ENCODE results near the gene LST1.

Gene LST1

DNA sequence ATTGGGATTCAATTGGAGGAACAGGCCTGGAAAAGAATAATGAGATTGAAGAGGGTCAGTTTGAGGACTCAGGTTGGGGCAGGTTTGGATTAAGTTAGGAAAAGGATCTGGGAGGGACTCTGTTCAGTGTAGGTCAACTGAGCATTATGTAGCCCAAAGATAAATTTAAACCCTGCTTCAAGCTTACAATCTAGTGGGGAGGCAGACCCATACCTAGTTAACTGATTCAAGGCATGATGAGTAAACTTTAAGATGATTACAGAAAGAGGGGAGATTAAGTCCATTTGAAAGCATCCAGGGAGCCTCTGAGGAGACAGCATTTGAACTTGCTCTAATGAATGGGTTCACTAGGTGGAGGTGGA lies 25.4 kb upstream of the LST1 start:
- no peak for DNase-seq

DNA sequence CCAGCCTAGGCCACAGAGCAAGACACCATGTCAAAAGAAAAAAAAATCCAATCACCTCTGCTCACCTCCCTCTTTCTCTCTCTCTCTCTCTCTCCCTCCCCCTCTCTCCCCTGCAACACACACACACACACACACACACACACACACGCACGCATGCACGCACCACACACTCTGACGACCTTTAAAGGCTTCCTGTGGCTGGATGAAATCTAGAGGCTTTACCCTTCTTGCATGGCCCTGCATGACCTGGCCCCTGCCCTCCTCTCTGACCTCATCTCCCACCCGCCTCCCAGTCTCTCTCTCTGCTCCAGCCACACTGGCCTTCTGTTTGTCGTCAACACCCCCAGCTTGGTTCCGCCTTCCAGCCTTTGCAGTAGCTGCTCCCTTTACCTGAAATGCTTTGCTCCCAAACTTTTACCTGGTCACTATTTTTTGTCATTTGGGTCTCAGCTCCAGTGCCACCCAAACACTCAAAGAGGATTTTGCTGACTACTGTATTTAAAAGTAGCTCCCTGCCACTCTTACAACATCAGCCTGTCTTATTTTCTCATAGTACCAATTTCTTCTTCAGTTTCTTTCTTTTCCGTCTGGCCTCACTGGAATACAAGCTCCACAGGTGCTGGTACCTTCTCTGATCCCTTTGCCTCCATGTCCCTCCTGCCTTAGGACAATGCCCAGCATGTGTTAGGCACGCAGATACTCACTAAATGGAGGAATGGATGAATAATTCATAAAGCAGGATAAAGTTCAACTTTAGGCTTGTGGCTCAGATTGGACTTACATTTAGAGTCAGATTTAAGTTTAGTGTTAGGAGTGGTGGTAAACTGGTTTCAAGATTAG lies 18.3 kb upstream of the LST1 start:
- no peak for DNase-seq

GRCh38 chr6:31568537-31568961 lies 17.5 kb upstream of the LST1 start:
- DNase-seq, result no peak

DNA sequence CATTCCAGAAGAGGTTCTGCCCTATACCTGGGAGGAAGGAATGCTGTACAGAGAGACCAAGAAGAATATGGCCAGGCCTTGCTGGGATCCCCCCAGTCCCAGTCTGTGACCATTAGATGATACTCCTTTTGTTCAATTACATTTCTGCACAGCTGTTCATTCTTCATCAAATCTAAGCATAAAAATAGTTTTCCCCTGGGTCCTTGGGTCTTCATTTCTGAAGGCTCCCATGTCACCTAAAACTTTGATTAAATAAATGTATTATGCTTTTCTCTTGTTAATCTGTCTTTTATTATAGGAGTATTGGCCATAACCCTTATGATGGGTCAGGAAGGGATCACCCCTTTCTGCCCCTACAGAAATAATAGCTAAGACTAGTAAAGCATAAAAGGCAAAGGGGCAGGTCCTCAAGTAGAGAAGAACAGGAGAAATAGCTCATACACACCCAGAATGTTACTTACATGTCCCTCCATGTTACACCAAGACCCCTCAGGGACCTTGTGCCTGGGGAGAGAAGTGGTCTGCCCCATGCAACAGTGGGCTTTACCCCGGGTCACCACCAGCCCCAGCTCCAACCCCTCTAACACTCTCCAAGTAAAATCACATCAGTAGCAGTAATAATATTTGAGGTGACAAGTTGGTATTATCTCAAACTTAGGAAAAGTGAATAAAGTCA lies 16.1 kb upstream of the LST1 start:
- DNase-seq, result no peak

GRCh38 chr6:31572041-31572911 lies 13.8 kb upstream of the LST1 start, which contains the start of gene LTA:
Gene LTA, plus strand, starts transcription at chr6:31572289. Its CDS starts 454 bp downstream, at chr6:31572743.
- peak; percentile 71 for DNase-seq

DNA sequence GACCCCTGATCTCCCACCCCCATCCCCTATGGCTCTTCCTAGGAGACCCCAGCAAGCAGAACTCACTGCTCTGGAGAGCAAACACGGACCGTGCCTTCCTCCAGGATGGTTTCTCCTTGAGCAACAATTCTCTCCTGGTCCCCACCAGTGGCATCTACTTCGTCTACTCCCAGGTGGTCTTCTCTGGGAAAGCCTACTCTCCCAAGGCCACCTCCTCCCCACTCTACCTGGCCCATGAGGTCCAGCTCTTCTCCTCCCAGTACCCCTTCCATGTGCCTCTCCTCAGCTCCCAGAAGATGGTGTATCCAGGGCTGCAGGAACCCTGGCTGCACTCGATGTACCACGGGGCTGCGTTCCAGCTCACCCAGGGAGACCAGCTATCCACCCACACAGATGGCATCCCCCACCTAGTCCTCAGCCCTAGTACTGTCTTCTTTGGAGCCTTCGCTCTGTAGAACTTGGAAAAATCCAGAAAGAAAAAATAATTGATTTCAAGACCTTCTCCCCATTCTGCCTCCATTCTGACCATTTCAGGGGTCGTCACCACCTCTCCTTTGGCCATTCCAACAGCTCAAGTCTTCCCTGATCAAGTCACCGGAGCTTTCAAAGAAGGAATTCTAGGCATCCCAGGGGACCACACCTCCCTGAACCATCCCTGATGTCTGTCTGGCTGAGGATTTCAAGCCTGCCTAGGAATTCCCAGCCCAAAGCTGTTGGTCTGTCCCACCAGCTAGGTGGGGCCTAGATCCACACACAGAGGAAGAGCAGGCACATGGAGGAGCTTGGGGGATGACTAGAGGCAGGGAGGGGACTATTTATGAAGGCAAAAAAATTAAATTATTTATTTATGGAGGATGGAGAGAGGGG lies 12.6 kb upstream of the LST1 start:
- DNase-seq, result no peak

DNA sequence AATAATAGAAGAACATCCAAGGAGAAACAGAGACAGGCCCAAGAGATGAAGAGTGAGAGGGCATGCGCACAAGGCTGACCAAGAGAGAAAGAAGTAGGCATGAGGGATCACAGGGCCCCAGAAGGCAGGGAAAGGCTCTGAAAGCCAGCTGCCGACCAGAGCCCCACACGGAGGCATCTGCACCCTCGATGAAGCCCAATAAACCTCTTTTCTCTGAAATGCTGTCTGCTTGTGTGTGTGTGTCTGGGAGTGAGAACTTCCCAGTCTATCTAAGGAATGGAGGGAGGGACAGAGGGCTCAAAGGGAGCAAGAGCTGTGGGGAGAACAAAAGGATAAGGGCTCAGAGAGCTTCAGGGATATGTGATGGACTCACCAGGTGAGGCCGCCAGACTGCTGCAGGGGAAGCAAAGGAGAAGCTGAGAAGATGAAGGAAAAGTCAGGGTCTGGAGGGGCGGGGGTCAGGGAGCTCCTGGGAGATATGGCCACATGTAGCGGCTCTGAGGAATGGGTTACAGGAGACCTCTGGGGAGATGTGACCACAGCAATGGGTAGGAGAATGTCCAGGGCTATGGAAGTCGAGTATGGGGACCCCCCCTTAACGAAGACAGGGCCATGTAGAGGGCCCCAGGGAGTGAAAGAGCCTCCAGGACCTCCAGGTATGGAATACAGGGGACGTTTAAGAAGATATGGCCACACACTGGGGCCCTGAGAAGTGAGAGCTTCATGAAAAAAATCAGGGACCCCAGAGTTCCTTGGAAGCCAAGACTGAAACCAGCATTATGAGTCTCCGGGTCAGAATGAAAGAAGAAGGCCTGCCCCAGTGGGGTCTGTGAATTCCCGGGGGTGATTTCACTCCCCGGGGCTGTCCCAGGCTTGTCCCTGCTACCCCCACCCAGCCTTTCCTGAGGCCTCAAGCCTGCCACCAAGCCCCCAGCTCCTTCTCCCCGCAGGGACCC lies 11.7 kb upstream of the LST1 start:
- no peak for DNase-seq

DNA sequence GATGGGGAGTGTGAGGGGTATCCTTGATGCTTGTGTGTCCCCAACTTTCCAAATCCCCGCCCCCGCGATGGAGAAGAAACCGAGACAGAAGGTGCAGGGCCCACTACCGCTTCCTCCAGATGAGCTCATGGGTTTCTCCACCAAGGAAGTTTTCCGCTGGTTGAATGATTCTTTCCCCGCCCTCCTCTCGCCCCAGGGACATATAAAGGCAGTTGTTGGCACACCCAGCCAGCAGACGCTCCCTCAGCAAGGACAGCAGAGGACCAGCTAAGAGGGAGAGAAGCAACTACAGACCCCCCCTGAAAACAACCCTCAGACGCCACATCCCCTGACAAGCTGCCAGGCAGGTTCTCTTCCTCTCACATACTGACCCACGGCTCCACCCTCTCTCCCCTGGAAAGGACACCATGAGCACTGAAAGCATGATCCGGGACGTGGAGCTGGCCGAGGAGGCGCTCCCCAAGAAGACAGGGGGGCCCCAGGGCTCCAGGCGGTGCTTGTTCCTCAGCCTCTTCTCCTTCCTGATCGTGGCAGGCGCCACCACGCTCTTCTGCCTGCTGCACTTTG lies 10.7 kb upstream of the LST1 start, which contains the start of gene TNF:
TSS of gene TNF (plus strand) at position 231 of the 567 bp plus-strand sequence. CDS start at position 408, 177 bp downstream.
- DNase-seq, result peak; percentile 78

- DNase-seq, result no peak
Observed at GRCh38 chr6:31575952-31576685, 10.0 kb upstream of the LST1 start.

- no peak for DNase-seq
Observed at GRCh38 chr6:31576897-31577578, 9.0 kb upstream of the LST1 start.

DNA sequence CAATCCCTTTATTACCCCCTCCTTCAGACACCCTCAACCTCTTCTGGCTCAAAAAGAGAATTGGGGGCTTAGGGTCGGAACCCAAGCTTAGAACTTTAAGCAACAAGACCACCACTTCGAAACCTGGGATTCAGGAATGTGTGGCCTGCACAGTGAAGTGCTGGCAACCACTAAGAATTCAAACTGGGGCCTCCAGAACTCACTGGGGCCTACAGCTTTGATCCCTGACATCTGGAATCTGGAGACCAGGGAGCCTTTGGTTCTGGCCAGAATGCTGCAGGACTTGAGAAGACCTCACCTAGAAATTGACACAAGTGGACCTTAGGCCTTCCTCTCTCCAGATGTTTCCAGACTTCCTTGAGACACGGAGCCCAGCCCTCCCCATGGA lies 8.5 kb upstream of the LST1 start:
- DNase-seq, result no peak

DNA sequence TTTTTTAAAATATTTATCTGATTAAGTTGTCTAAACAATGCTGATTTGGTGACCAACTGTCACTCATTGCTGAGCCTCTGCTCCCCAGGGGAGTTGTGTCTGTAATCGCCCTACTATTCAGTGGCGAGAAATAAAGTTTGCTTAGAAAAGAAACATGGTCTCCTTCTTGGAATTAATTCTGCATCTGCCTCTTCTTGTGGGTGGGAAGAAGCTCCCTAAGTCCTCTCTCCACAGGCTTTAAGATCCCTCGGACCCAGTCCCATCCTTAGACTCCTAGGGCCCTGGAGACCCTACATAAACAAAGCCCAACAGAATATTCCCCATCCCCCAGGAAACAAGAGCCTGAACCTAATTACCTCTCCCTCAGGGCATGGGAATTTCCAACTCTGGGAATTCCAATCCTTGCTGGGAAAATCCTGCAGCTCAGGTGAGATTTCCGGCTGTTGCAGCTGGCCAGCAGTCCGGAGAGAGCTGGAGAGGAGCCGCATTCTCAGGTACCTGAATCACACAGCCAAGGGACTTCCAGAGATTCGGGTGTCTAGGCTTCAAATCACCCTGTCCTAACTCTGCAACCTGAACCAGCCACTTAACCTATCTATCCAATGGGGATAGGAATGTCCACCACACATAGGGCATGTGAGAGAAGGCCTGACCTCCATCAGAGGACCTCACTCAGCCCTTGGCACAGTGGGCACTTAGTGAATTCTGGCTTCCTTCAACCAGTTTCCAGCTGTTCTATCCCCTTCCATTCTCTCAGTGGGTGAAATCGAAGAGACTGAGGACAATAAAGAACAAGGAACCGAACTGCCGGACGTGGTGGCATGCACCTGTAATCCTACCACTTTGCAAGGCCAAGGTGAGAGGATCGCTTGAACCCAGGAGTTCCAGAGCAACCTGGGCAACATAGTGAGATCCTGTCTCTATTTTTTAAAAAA lies 7.6 kb upstream of the LST1 start:
- DNase-seq, result no peak

DNA sequence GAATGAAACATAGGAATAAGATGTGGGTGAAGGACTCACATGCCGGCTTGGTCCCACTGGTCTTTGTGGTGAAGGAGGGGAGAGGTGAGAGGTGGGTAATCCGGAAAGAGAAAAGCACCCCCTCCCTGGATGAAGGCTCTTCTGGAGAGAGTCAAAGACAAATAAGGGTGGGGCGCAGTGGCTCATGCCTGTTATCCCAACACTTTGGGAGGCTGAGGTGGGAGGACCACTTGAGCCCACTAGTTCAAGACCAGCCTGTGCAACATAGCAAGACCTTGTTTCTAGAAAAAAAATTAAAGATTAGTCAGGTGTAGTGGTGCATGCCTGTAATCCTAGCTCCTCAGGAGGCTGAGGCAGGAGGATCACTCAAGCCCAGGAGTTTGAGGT lies 7.0 kb upstream of the LST1 start:
- DNase-seq, result no peak

DNA sequence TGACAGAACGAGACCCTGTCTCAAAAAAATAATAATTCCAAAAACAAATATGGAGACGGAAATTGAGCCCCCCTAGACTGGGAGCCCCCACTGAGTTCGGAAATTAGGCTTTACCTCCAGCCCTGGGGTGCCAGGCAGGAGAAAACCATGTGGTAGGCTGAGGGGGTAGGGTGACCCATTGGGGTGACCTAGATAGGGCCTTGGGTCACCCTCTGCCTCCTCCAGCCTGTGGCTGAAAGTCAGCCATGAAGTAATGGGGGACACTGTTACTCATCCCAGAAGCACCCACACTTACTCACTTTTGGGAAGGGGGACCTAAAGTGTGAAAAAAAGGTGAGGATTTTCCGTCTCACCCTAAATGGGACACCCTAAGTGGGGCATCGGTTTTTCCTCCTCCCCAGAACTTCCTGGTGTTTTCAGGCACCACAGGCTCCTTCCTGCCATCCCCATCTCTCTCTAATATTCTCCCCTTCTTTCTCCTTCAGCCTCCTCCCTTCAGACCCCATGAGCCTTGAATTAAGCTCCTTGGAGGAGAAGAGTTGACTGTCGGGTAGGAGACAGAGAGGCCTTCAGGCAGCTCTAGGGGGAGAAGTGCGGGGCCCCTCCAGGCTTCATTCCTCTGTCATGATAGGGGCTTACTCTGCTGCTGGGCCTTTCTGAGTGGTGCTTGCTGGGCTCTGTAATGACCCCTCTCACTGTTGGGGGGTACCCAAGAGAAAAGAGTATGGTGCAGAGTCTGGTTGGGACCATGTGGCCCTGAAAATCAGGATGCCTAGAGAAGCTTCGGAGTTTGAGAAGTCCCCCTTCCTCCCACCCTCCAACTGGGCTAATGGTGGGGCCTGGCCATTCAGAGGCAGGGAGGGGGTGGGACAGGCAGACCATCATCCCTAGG lies 6.3 kb upstream of the LST1 start:
- DNase-seq, result no peak

GRCh38 chr6:31580438-31580740 lies 5.7 kb upstream of the LST1 start:
- no peak for DNase-seq

DNA sequence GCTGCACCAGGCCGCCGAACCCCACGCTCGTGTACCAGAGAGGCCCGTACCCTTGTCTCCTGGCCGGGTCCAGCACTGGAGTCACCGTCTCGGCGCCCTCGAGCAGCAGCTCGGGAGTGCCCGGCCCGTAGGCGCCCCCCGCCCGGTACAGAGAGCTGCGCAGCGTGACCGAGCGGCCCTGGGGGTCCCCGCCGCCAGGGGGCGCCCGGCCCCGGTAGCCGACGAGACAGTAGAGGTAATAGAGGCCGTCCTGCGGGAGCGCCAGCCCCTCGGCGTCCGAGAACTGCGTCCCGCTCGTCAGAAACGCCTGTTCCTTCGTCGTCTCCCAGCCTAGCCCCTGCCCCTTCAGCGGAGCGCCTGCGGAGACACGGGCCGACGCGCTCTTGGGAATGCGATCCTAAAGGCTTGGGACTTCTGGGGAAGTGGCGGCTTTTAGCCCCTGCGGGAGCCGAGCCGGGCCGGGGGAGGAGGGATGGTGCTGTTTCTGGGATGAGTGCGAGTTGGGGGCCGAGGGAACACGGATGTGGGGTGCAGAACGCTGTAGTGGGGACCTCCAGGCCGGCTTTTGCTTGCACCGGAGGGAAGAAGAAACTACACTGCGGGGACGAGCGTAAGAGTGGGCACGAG lies 5.2 kb upstream of the LST1 start:
- DNase-seq, result peak; percentile 88
